Measurements from ENCODE around the gene GSPT1.

Gene GSPT1

GRCh38 chr16:11907160-11907970, 8.4 kb downstream of the GSPT1 start (continued):
- no peak for TF ChIP-seq POU6F1 (CRISPR knock-in tag; IDR thresholded peaks at IDR 0.05; ENCODE audit: borderline replicate concordance, low read depth)
- no peak for TF ChIP-seq ZNF8 (CRISPR knock-in tag; IDR thresholded peaks at IDR 0.05)
- no peak for TF ChIP-seq ZFP30 (CRISPR knock-in tag; IDR thresholded peaks at IDR 0.05)
- TF ChIP-seq SNAI2 (CRISPR knock-in tag; IDR thresholded peaks at IDR 0.05) = no peak

- TF ChIP-seq BACH2 (CRISPR knock-in tag; IDR thresholded peaks at IDR 0.05; ENCODE audit: borderline replicate concordance) = no peak
- no peak for TF ChIP-seq TCF4 (CRISPR knock-in tag; IDR thresholded peaks at IDR 0.05; ENCODE audit: borderline replicate concordance)
- no peak for TF ChIP-seq GLIS3 (CRISPR knock-in tag; IDR thresholded peaks at IDR 0.05)
- no peak for TF ChIP-seq POU6F1 (CRISPR knock-in tag; IDR thresholded peaks at IDR 0.05; ENCODE audit: borderline replicate concordance, low read depth)
- no peak for TF ChIP-seq ZFP3 (CRISPR knock-in tag; IDR thresholded peaks at IDR 0.05)
- no peak for TF ChIP-seq ESRRG (CRISPR knock-in tag; IDR thresholded peaks at IDR 0.05)
- no peak for TF ChIP-seq ISL1 (CRISPR knock-in tag; IDR thresholded peaks at IDR 0.05)
- no peak for TF ChIP-seq SNAI2 (CRISPR knock-in tag; IDR thresholded peaks at IDR 0.05)
- TF ChIP-seq ZNF8 (CRISPR knock-in tag; IDR thresholded peaks at IDR 0.05) = no peak
- TF ChIP-seq ARNTL (CRISPR knock-in tag; IDR thresholded peaks at IDR 0.05; ENCODE audit: borderline replicate concordance, low read depth) = no peak
- TF ChIP-seq RARB (CRISPR knock-in tag; IDR thresholded peaks at IDR 0.05) = no peak
- no peak for TF ChIP-seq ZNF565 (CRISPR knock-in tag; conservative IDR thresholded peaks at IDR 0.05; ENCODE audit: low read depth)
- TF ChIP-seq TOX (CRISPR knock-in tag; IDR thresholded peaks at IDR 0.05; ENCODE audit: borderline replicate concordance) = no peak
- TF ChIP-seq OSR1 (CRISPR knock-in tag; IDR thresholded peaks at IDR 0.05) = no peak
- no peak for TF ChIP-seq CREB5 (CRISPR knock-in tag; IDR thresholded peaks at IDR 0.05; ENCODE audit: low read depth)
- TF ChIP-seq CSDC2 (CRISPR knock-in tag; IDR thresholded peaks at IDR 0.05) = no peak
- no peak for ATAC-seq
Observed at GRCh38 chr16:11903906-11904305, 11.8 kb downstream of the GSPT1 start.

- ATAC-seq = peak; percentile 24; the same call in 1 of the 3 replicates
- TF ChIP-seq ZFP3 (CRISPR knock-in tag; IDR thresholded peaks at IDR 0.05) = no peak
- TF ChIP-seq ZNF8 (CRISPR knock-in tag; IDR thresholded peaks at IDR 0.05) = no peak
- TF ChIP-seq CSRNP3 (CRISPR knock-in tag; IDR thresholded peaks at IDR 0.05) = no peak
- no peak for TF ChIP-seq CSDC2 (CRISPR knock-in tag; IDR thresholded peaks at IDR 0.05)
- TF ChIP-seq TCF4 (CRISPR knock-in tag; IDR thresholded peaks at IDR 0.05; ENCODE audit: borderline replicate concordance) = no peak
- no peak for TF ChIP-seq ISL1 (CRISPR knock-in tag; IDR thresholded peaks at IDR 0.05)
- TF ChIP-seq PPARA (CRISPR knock-in tag; IDR thresholded peaks at IDR 0.05; ENCODE audit: borderline replicate concordance) = no peak
- no peak for TF ChIP-seq OSR1 (CRISPR knock-in tag; IDR thresholded peaks at IDR 0.05)
- no peak for TF ChIP-seq TOX (CRISPR knock-in tag; IDR thresholded peaks at IDR 0.05; ENCODE audit: borderline replicate concordance)
- no peak for TF ChIP-seq RARB (CRISPR knock-in tag; IDR thresholded peaks at IDR 0.05)
- no peak for TF ChIP-seq ZC3H10 (CRISPR knock-in tag; IDR thresholded peaks at IDR 0.05)
- no peak for TF ChIP-seq ESRRG (CRISPR knock-in tag; IDR thresholded peaks at IDR 0.05)
- no peak for TF ChIP-seq PATZ1 (CRISPR knock-in tag; IDR thresholded peaks at IDR 0.05; ENCODE audit: borderline replicate concordance)
- TF ChIP-seq SNAI2 (CRISPR knock-in tag; IDR thresholded peaks at IDR 0.05) = no peak
- no peak for TF ChIP-seq POU6F1 (CRISPR knock-in tag; IDR thresholded peaks at IDR 0.05; ENCODE audit: borderline replicate concordance, low read depth)
Observed at GRCh38 chr16:11901091-11901490, 14.7 kb downstream of the GSPT1 start.
